Vagina (tissue), 2 donors: ENCODE measurements around the gene EPN2. TPM values are rescaled to one million over a fixed set of nuclear protein-coding genes. Genes with fewer than 3 reads are reported as not detected.

Experiments used
- DNase-seq, 2 donors: peaks; one replicate each; pipeline ENCODE4 v3.0.0-alpha.2; 2017; ENCODE audit errors: extremely low spot score in 2 of 2
- H3K27ac ChIP-seq: fragments of 200-600 bp; sonication (generic); one replicate; pipeline ENCODE4 v1.5.1; 2019
- H3K27me3 ChIP-seq: fragments of 200-600 bp; sonication (generic); one replicate; pipeline ENCODE4 v1.5.1; 2019
- H3K36me3 ChIP-seq, 2 donors: fragments of 200-600 bp; sonication (generic); one replicate each; pipeline ENCODE4 v1.5.1; 2017 to 2019
- H3K4me1 ChIP-seq: fragments of 200-600 bp; sonication (generic); one replicate; pipeline ENCODE4 v1.5.1; 2019
- H3K4me3 ChIP-seq, 2 donors: fragments of 200-600 bp; sonication (generic); 1 replicate in 1 of 2; 2 replicates in 1 of 2; pipeline ENCODE4 v1.5.1; 2016 to 2019
- H3K9me3 ChIP-seq: fragments of 200-600 bp; sonication (generic); one replicate; pipeline ENCODE4 v1.5.1; 2019
- CTCF ChIP-seq, 3 experiments: fragments of 450-650 bp in 2 of 3; fragments of 200-600 bp in 1 of 3; sonication (generic) in 1 of 3; IDR thresholded peaks; one replicate each; pipeline ENCODE4 v1.5.1; 2017 to 2019; ENCODE audit warnings: antibody characterized with exemption in 3 of 3, mild to moderate bottlenecking in 2 of 3, moderate library complexity in 2 of 3
- POLR2A ChIP-seq, 2 donors: fragments of 450-650 bp; IDR thresholded peaks; one replicate each; pipeline ENCODE4 v1.6.1; 2017; ENCODE audit warnings: antibody characterized with exemption in 2 of 2, mild to moderate bottlenecking in 2 of 2, moderate library complexity in 2 of 2
- POLR2AphosphoS5 ChIP-seq, 2 donors: sonication (generic); formaldehyde crosslinking; IDR thresholded peaks; one replicate each; pipeline ENCODE4 v1.9.0; 2017; ENCODE audit warnings: antibody characterized with exemption in 2 of 2, mild to moderate bottlenecking in 2 of 2, low read depth in 1 of 2; ENCODE audit not compliant: insufficient read depth in 1 of 2
- intact Hi-C: fragments of 100-400 bp; cut with DNase I; formaldehyde crosslinking; loops from one replicate; pipeline ENCODE4 v1.15.1; 2023
- total RNA-seq: library from RNA; depleted of rRNA; stranded (reverse); fragments of >200 nt; gene quantifications from one replicate; pipeline ENCODE4 v1.2.3, GENCODE V29; 2016

The EPN2 gene
- total RNA-seq, 1 donor from 2014 or later: 65.6 TPM

- Histone ChIP-seq H3K27me3 (no peaks in the 10 kb centered on the region), H3K4me3 (no peak overlapping the region), H3K36me3 (peaks cover 0 to 39% of the 10 kb centered on the region in 2 donors), H3K4me1 (peaks cover 71% of the 10 kb centered on the region), H3K27ac (no peak overlapping the region), H3K9me3 (no peaks in the 10 kb centered on the region)
- no peak for DNase-seq
- intact Hi-C loops: no loop called here
- TF ChIP-seq POLR2A (IDR thresholded peaks at IDR 0.05) (no peak), CTCF (IDR thresholded peaks at IDR 0.05) (no peak), POLR2AphosphoS5 (IDR thresholded peaks at IDR 0.05; ENCODE audit: insufficient read depth in 1 of 2, low read depth in 1 of 2) (no peak)
Measured at GRCh38 chr17:19308398-19308797, 71.2 kb downstream of the EPN2 start.

GRCh38 chr17:19309701-19310100, 72.5 kb downstream of the EPN2 start:
- Histone ChIP-seq H3K4me3 (no peak overlapping the region), H3K4me1 (peaks cover 76% of the 10 kb centered on the region), H3K36me3 (peaks cover 0 to 43% of the 10 kb centered on the region in 2 donors), H3K27ac (no peak overlapping the region), H3K27me3 (no peaks in the 10 kb centered on the region), H3K9me3 (no peaks in the 10 kb centered on the region)
- intact Hi-C loops: no loop called here
- no peak for DNase-seq
- TF ChIP-seq CTCF (IDR thresholded peaks at IDR 0.05) (no peak), POLR2A (IDR thresholded peaks at IDR 0.05) (no peak), POLR2AphosphoS5 (IDR thresholded peaks at IDR 0.05; ENCODE audit: insufficient read depth in 1 of 2, low read depth in 1 of 2) (no peak)

DNA sequence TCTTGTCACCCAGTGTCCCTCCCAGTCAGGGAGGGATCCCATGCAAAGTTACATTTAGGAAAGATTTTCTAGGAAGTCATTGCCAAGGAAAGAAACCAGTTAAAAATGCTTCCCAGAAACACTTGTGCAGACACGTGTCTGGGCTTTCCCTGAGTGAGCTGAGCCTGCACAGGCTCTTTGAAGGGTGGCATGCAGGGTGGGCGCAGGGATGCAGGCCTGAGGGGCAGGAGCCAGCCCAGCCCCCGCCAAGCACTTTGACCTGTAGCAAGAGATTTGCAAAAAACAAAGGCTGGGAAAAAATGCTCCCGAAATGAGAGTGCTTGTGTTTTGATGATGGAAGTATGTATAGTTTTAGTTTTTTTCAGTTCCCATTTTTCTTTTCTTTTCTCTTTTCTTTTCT, 73.0 kb downstream of the EPN2 start:
- Histone ChIP-seq H3K36me3 (peaks cover 0 to 43% of the 10 kb centered on the region in 2 donors), H3K27ac (no peak overlapping the region), H3K9me3 (no peaks in the 10 kb centered on the region), H3K4me3 (no peak overlapping the region), H3K4me1 (peaks cover 73% of the 10 kb centered on the region), H3K27me3 (no peaks in the 10 kb centered on the region)
- intact Hi-C loops: no loop called here
- DNase-seq: no peak
- TF ChIP-seq CTCF (IDR thresholded peaks at IDR 0.05): no peak
- TF ChIP-seq POLR2AphosphoS5 (IDR thresholded peaks at IDR 0.05; ENCODE audit: insufficient read depth in 1 of 2, low read depth in 1 of 2): no peak
- TF ChIP-seq POLR2A (IDR thresholded peaks at IDR 0.05): no peak

GRCh38 chr17:19311016-19311415, 73.8 kb downstream of the EPN2 start:
- no peaks in the 10 kb centered on the region for H3K9me3 ChIP-seq
- no peak for DNase-seq
- H3K36me3 ChIP-seq: peaks cover 0 to 39% of the 10 kb centered on the region in 2 donors
- intact Hi-C loops: no loop called here
- TF ChIP-seq POLR2AphosphoS5 (IDR thresholded peaks at IDR 0.05; ENCODE audit: insufficient read depth in 1 of 2, low read depth in 1 of 2) (no peak), POLR2A (IDR thresholded peaks at IDR 0.05) (no peak), CTCF (IDR thresholded peaks at IDR 0.05) (no peak)
- H3K27ac ChIP-seq: no peak overlapping the region
- peaks cover 64% of the 10 kb centered on the region for H3K4me1 ChIP-seq
- H3K4me3 ChIP-seq: no peak overlapping the region
- no peaks in the 10 kb centered on the region for H3K27me3 ChIP-seq

DNA sequence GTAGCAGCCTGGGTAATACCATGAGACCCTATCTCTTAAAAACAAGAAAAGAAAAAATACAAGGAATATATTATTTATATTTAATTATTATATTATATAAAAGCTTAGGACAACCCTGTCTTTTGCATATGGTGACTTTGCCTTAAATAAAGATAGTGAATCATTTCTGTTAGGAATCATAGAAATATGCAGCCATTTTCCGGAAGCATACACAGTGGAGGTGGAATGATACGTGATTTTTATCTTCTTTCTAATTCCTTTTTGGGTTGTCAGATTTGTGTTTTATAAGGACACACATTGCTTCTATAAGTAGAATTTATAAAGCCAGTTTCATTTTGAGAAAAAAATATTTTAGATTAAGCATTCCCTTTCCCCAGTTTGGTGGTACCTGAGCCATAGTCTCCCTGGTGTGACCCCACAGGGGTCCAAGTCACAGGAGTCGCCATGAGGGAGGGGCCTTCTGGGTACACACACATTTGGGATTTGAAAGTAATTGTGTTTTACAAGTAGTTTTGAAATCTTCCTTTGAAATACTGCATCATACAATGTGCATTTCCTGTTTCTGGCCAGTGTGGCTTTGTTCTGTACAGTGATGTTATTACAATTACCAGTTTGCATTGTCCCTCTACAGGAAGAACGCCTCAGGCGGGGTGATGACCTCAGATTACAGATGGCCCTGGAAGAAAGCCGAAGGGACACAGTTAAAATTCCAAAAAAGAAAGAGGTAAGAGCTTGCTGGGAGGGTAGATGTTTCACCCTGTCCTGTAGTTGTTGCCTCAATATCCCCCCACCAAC, 74.5 kb downstream of the EPN2 start:
- Histone ChIP-seq H3K36me3 (peaks cover 0 to 33% of the 10 kb centered on the region in 2 donors), H3K4me1 (peaks cover 59% of the 10 kb centered on the region), H3K9me3 (no peaks in the 10 kb centered on the region), H3K4me3 (no peak overlapping the region), H3K27me3 (no peaks in the 10 kb centered on the region), H3K27ac (peak overlapping the region; percentile 80)
- intact Hi-C loops: no loop called here
- TF ChIP-seq CTCF (IDR thresholded peaks at IDR 0.05) (no peak), POLR2A (IDR thresholded peaks at IDR 0.05) (no peak), POLR2AphosphoS5 (IDR thresholded peaks at IDR 0.05; ENCODE audit: insufficient read depth in 1 of 2, low read depth in 1 of 2) (no peak)
- no peak for DNase-seq
